Putamen (tissue), 1 donor: ENCODE results near the gene CDH4.

Experiments
- DNase-seq: peaks from one replicate; pipeline ENCODE4 v3.0.0-alpha.2; 2016; ENCODE audit warnings: low spot score

CDH4 gene

GRCh38 chr20:61328911-61329558 lies 77.0 kb downstream of the CDH4 start:
- DNase-seq = peak; percentile 35

- DNase-seq = no peak
These were observed 78.4 kb downstream of the CDH4 start for GRCh38 chr20:61330441-61330840.

GRCh38 chr20:61331543-61331942 lies 79.5 kb downstream of the CDH4 start:
- no peak for DNase-seq

GRCh38 chr20:61332016-61332975 lies 80.2 kb downstream of the CDH4 start:
- DNase-seq = no peak

- DNase-seq = no peak
These were observed 81.5 kb downstream of the CDH4 start for GRCh38 chr20:61333484-61334108.

GRCh38 chr20:61340157-61340556 lies 88.1 kb downstream of the CDH4 start:
- no peak for DNase-seq

- no peak for DNase-seq
These were observed 89.5 kb downstream of the CDH4 start for GRCh38 chr20:61341605-61342004.

GRCh38 chr20:61343934-61344333 lies 91.9 kb downstream of the CDH4 start:
- DNase-seq = no peak

GRCh38 chr20:61345656-61346055 lies 93.6 kb downstream of the CDH4 start:
- DNase-seq = no peak

GRCh38 chr20:61346996-61347395 lies 94.9 kb downstream of the CDH4 start:
- DNase-seq = no peak

- DNase-seq = no peak
These were observed 95.4 kb downstream of the CDH4 start for GRCh38 chr20:61347443-61347842.

- DNase-seq = no peak
These were observed 97.5 kb downstream of the CDH4 start for GRCh38 chr20:61349447-61350165.

- no peak for DNase-seq
These were observed 98.6 kb downstream of the CDH4 start for GRCh38 chr20:61350500-61351250.

- no peak for DNase-seq
These were observed 100.5 kb downstream of the CDH4 start for GRCh38 chr20:61352346-61353260.

- DNase-seq = no peak
These were observed 101.4 kb downstream of the CDH4 start for GRCh38 chr20:61353261-61354000.

GRCh38 chr20:61354001-61354390 lies 101.9 kb downstream of the CDH4 start:
- DNase-seq = no peak

- no peak for DNase-seq
These were observed 102.4 kb downstream of the CDH4 start for GRCh38 chr20:61354501-61354900.

- no peak for DNase-seq
These were observed 102.9 kb downstream of the CDH4 start for GRCh38 chr20:61354901-61355495.

- DNase-seq = no peak
These were observed 103.5 kb downstream of the CDH4 start for GRCh38 chr20:61355585-61355984.
